Mucosa of descending colon (tissue), 3 donors: ENCODE data around the gene SLCO1B3. TPM values are rescaled to one million over a fixed set of nuclear protein-coding genes. Genes with fewer than 3 reads are reported as not detected.
A peak's percentile ranks its signal among the peaks of the same experiment; 100 is the strongest.

ENCODE experiments used
- ATAC-seq: fragments of 200-7000 bp; cut with Tn5 transposase; one replicate; pipeline ENCODE4 v1.9.1; 2020; ENCODE audit warnings: mild to moderate bottlenecking, moderate library complexity
- DNase-seq, 3 donors: peaks; one replicate each; pipeline ENCODE4 v3.0.0-alpha.2; 2020
- H3K36me3 ChIP-seq: fragments of 200-600 bp; one replicate; pipeline ENCODE4 v1.8.0; 2021; ENCODE audit warnings: low read depth, mild to moderate bottlenecking
- H3K4me1 ChIP-seq: fragments of 200-600 bp; one replicate; pipeline ENCODE4 v1.8.0; 2021; ENCODE audit warnings: low read depth, mild to moderate bottlenecking
- H3K4me3 ChIP-seq: fragments of 200-600 bp; one replicate; pipeline ENCODE4 v1.8.0; 2021; ENCODE audit warnings: mild to moderate bottlenecking
- H3K9me3 ChIP-seq: fragments of 200-600 bp; one replicate; pipeline ENCODE4 v1.8.0; 2021; ENCODE audit warnings: mild to moderate bottlenecking
- intact Hi-C, 2 donors: fragments of 100-400 bp; cut with DNase I in 1 of 2; cut with micrococcal nuclease in 1 of 2; formaldehyde crosslinking; loops; one replicate each; pipeline versions ENCODE4 v1.11.0 to v1.11.1; 2022; cut with DNase I, micrococcal nuclease
- total RNA-seq, 3 donors: library from RNA; stranded (reverse); fragmentation: NEBNext Ultra II Directional in 2 of 3; extraction: Animal tissue kit (Norgen Biotek cat#: 25700) in 2 of 3; gene quantifications; one replicate each; pipeline versions ENCODE4 v1.2.1 to v1.2.4, GENCODE V29; 2021 to 2023
- TF ChIP-seq, protein P1 (sequence below): fragments of 200-600 bp; IDR thresholded peaks from one replicate; pipeline ENCODE4 v1.8.0; 2022; ENCODE audit warnings: antibody characterized with exemption, mild to moderate bottlenecking
- donor health status: DM: no; HTN: no; CAD: no; lungs with moderate emphysema.
- donor health status: DM: no; HTN: no; CAD: no.
- donor health status: DM: no; HTN: yes; CAD: no.

The SLCO1B3 gene
- total RNA-seq, 3 donors from 2014 or later = 0.72 TPM; not detected in 2

DNA sequence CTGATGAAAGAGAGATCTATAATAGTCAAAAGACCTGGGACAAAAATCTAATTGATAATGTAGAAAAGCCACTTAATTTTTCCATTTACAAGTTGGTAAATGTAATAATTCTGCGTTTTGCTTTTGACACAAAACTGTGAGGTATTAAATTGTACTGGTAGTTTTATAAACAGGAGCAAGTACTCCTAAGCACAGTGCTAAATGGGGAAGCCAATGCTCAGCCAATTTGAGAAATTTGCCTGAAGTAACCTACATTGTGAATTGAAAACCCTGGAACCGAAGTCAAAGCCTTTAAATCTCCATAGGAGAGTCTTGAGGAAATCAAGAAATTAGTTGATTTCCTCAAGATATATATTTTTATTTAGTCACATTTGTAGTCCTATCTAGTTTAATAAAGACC is 152.8 kb downstream of the SLCO1B3 start:
- Histone ChIP-seq H3K4me3 (no peak overlapping the region), H3K36me3 (no peaks in the 10 kb centered on the region), H3K4me1 (no peaks in the 10 kb centered on the region), H3K9me3 (no peaks in the 10 kb centered on the region)
- DNase-seq (no peak), ATAC-seq (no peak)
- intact Hi-C loops = no loop called here
- TF ChIP-seq, protein P1, sequence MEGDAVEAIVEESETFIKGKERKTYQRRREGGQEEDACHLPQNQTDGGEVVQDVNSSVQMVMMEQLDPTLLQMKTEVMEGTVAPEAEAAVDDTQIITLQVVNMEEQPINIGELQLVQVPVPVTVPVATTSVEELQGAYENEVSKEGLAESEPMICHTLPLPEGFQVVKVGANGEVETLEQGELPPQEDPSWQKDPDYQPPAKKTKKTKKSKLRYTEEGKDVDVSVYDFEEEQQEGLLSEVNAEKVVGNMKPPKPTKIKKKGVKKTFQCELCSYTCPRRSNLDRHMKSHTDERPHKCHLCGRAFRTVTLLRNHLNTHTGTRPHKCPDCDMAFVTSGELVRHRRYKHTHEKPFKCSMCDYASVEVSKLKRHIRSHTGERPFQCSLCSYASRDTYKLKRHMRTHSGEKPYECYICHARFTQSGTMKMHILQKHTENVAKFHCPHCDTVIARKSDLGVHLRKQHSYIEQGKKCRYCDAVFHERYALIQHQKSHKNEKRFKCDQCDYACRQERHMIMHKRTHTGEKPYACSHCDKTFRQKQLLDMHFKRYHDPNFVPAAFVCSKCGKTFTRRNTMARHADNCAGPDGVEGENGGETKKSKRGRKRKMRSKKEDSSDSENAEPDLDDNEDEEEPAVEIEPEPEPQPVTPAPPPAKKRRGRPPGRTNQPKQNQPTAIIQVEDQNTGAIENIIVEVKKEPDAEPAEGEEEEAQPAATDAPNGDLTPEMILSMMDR = no peak

DNA sequence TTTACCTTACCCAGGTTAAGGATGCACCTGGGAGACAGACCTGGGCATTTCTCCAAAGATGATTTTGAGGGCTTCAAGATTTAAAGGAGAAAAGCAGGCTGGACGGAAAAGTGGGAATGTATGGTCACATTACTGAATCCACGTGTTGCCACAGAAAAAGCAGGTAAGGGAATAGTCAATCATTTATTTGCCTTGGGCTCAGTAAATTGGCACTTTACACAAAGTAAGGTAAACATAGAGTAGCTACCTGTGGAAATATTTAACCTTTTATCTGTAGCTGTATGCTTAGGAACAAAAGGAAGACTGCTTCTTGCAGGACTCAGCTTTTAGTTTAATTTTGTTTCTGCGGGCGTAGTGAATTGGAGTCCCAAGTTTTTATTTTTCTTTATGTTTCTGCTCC is 153.3 kb downstream of the SLCO1B3 start:
- intact Hi-C loops = no loop called here
- no peaks in the 10 kb centered on the region for H3K4me1 ChIP-seq
- DNase-seq (no peak), ATAC-seq (peak; percentile 62)
- no peaks in the 10 kb centered on the region for H3K36me3 ChIP-seq
- no peak overlapping the region for H3K4me3 ChIP-seq
- H3K9me3 ChIP-seq = no peaks in the 10 kb centered on the region
- TF ChIP-seq, protein P1 = no peak

Other genes starting within 250 kb of the SLCO1B3 start
- 1 to 10 TPM; 1.6 to 2.4 (median 2.1) TPM for gene SLCO1C1, start 115.4 kb upstream of the SLCO1B3 start, total RNA-seq